Measurements from ENCODE around the gene AGBL2.

DNA sequence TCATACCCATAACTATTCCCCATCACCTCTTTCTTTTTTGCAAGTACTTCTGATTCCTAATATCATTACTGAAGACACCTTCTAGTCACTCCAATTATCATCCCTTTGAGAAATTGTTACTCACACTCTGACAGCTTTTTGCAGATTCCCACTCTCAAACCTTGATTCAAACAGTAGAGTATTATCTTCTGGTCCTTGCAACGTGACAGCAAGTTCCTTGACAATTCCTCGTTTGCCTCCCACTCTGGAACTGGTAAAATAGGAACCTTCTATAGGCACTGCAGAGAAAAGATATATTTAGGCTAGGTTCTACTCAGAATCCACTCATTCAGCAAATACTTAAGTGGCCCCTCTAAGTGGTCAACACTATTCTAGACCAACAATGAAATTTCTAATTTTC, 23.2 kb downstream of the AGBL2 start:
- TF ChIP-seq, protein P1, sequence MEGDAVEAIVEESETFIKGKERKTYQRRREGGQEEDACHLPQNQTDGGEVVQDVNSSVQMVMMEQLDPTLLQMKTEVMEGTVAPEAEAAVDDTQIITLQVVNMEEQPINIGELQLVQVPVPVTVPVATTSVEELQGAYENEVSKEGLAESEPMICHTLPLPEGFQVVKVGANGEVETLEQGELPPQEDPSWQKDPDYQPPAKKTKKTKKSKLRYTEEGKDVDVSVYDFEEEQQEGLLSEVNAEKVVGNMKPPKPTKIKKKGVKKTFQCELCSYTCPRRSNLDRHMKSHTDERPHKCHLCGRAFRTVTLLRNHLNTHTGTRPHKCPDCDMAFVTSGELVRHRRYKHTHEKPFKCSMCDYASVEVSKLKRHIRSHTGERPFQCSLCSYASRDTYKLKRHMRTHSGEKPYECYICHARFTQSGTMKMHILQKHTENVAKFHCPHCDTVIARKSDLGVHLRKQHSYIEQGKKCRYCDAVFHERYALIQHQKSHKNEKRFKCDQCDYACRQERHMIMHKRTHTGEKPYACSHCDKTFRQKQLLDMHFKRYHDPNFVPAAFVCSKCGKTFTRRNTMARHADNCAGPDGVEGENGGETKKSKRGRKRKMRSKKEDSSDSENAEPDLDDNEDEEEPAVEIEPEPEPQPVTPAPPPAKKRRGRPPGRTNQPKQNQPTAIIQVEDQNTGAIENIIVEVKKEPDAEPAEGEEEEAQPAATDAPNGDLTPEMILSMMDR (conservative IDR thresholded peaks at IDR 0.05; ENCODE audit: low read length) = no peak
- TF ChIP-seq EZH2phosphoT487 (IDR thresholded peaks at IDR 0.05; ENCODE audit: borderline replicate concordance, low read depth, low read length) = no peak
